IMR-90 (cell line): ENCODE results near the gene ADAMTS19. TPM values are rescaled to one million over a fixed set of nuclear protein-coding genes. Genes with fewer than 3 reads are reported as not detected.

Source experiments
- ATAC-seq: fragments of 200-7000 bp; cut with Tn5 transposase; 2 replicates; pipeline ENCODE4 v1.9.1; 2020; ENCODE audit warnings: low read depth, mild to moderate bottlenecking, moderate library complexity
- BruUV-seq: library from RNA; stranded (reverse); fragments of 400-500 nt; replicated peaks from 2 replicates; lab custom pipeline; 2021; lab: Mats Ljungman, UMichigan
- CTCF ChIA-PET: fragments of 300-600 bp; formaldehyde crosslinking; extraction: SDS; loops from one replicate; lab custom pipeline; 2021; ENCODE audit warnings: antibody characterized with exemption; lab: Yijun Ruan, JAX
- POLR2A ChIA-PET: fragments of 300-600 bp; sonication (Branson Sonifier 250); formaldehyde crosslinking; loops from one replicate; lab custom pipeline; 2022; ENCODE audit warnings: antibody characterized with exemption; ENCODE audit not compliant: unreplicated experiment; lab: Charles Lee
- DNase-seq: peaks from one replicate; pipeline ENCODE4 v3.0.0; 2013
- H2AFZ ChIP-seq: replicated peaks from 2 replicates; pipeline ENCODE3; 2013; ENCODE audit warnings: low read length, mild to moderate bottlenecking; ENCODE audit not compliant: poor library complexity
- H2AK5ac ChIP-seq: 2 replicates; pipeline ENCODE4 v1.6.1; 2013; ENCODE audit warnings: low read depth, low read length, inconsistent platforms
- H2AK9ac ChIP-seq: replicated peaks from 2 replicates; pipeline ENCODE3; 2013; ENCODE audit warnings: mild to moderate bottlenecking, low read depth, low read length, moderate library complexity; ENCODE audit not compliant: poor library complexity
- H2BK120ac ChIP-seq: 2 replicates; pipeline ENCODE4 v1.6.1; 2013; ENCODE audit warnings: low read depth, low read length, inconsistent platforms
- H2BK15ac ChIP-seq: 3 replicates; pipeline ENCODE4 v1.6.1; 2013; ENCODE audit warnings: low read depth, low read length, inconsistent platforms
- H2BK20ac ChIP-seq: 2 replicates; pipeline ENCODE4 v1.6.1; 2013; ENCODE audit warnings: low read depth, mild to moderate bottlenecking, inconsistent platforms, low read length, moderate library complexity
- H2BK5ac ChIP-seq: 2 replicates; pipeline ENCODE4 v1.6.1; 2013; ENCODE audit warnings: mild to moderate bottlenecking, low read depth, low read length, inconsistent platforms; ENCODE audit not compliant: poor library complexity, severe bottlenecking
- H3K14ac ChIP-seq: replicated peaks from 2 replicates; pipeline ENCODE4 v1.6.1; 2013; ENCODE audit warnings: low read depth, low read length, inconsistent platforms
- H3K18ac ChIP-seq: 2 replicates; pipeline ENCODE4 v1.6.1; 2013; ENCODE audit warnings: low read depth, low read length, control low read depth
- H3K23ac ChIP-seq: 2 replicates; pipeline ENCODE4 v1.6.1; 2013; ENCODE audit warnings: low read depth, low read length, inconsistent platforms
- H3K27ac ChIP-seq: 2 replicates; pipeline ENCODE4 v1.5.1; 2013; ENCODE audit warnings: mild to moderate bottlenecking, control low read depth, low read length; ENCODE audit not compliant: insufficient read depth
- H3K27me3 ChIP-seq: 2 replicates; pipeline ENCODE4 v1.6.1; 2013; ENCODE audit warnings: low read length; ENCODE audit not compliant: control insufficient read depth, insufficient read depth
- H3K36me3 ChIP-seq: 2 replicates; pipeline ENCODE4 v1.6.1; 2013; ENCODE audit warnings: low read length, mixed read lengths; ENCODE audit not compliant: control insufficient read depth, insufficient read depth
- H3K4ac ChIP-seq: 2 replicates; pipeline ENCODE4 v1.6.1; 2013; ENCODE audit warnings: low read depth, low read length, inconsistent platforms
- H3K4me1 ChIP-seq: 2 replicates; pipeline ENCODE4 v1.6.1; 2013; ENCODE audit warnings: low read length, mixed read lengths; ENCODE audit not compliant: control insufficient read depth, insufficient read depth
- H3K4me2 ChIP-seq: 2 replicates; pipeline ENCODE4 v1.6.1; 2013; ENCODE audit warnings: low read depth, mild to moderate bottlenecking, control low read depth, low read length, moderate library complexity
- H3K4me3 ChIP-seq: 2 replicates; pipeline ENCODE4 v1.5.1; 2013; ENCODE audit warnings: low read depth, mild to moderate bottlenecking, control low read depth, low read length, moderate library complexity; ENCODE audit not compliant: insufficient read depth
- H3K56ac ChIP-seq: 2 replicates; pipeline ENCODE4 v1.6.1; 2013; ENCODE audit warnings: low read length, inconsistent platforms; ENCODE audit not compliant: insufficient read depth; ENCODE audit errors: extremely low read depth
- H3K79me1 ChIP-seq, 2 experiments: 2 replicates each; pipeline ENCODE4 v1.6.1; 2013; ENCODE audit warnings: low read length in 2 of 2, inconsistent platforms in 1 of 2, low read depth in 1 of 2
- H3K9ac ChIP-seq: 2 replicates; pipeline ENCODE4 v1.6.1; 2013; ENCODE audit warnings: low read depth, low read length, control low read depth
- H3K9me1 ChIP-seq: 2 replicates; pipeline ENCODE4 v1.6.1; 2013; ENCODE audit warnings: low read length, inconsistent platforms; ENCODE audit not compliant: insufficient read depth
- H3K9me3 ChIP-seq: 2 replicates; pipeline ENCODE4 v1.6.1; 2013; ENCODE audit warnings: low read length; ENCODE audit not compliant: control insufficient read depth, insufficient read depth
- H4K20me1 ChIP-seq: 2 replicates; pipeline ENCODE4 v1.6.1; 2013; ENCODE audit warnings: low read length, inconsistent platforms; ENCODE audit not compliant: insufficient read depth
- H4K5ac ChIP-seq: 2 replicates; pipeline ENCODE4 v1.6.1; 2013; ENCODE audit warnings: mild to moderate bottlenecking, low read depth, low read length, control low read depth
- H4K8ac ChIP-seq, 2 experiments: 2 replicates each; pipeline ENCODE4 v1.6.1; 2013; ENCODE audit warnings: low read depth in 2 of 2, low read length in 2 of 2, control low read depth in 1 of 2, inconsistent platforms in 1 of 2
- H4K91ac ChIP-seq: 2 replicates; pipeline ENCODE4 v1.6.1; 2013; ENCODE audit warnings: low read depth, low read length, inconsistent platforms; ENCODE audit not compliant: insufficient read depth
- CHD1 ChIP-seq: IDR thresholded peaks from 2 replicates; pipeline ENCODE4 v1.6.1; 2012; ENCODE audit warnings: low read depth, low read length, improper control_type of control experiment
- MXI1 ChIP-seq: IDR thresholded peaks from 2 replicates; pipeline ENCODE4 v1.6.1; 2012; ENCODE audit warnings: low read depth, mild to moderate bottlenecking, low read length, moderate library complexity, borderline replicate concordance
- RAD21 ChIP-seq: IDR thresholded peaks from 2 replicates; pipeline ENCODE4 v1.6.1; 2012; ENCODE audit warnings: low read length, improper control_type of control experiment
- RFX5 ChIP-seq: IDR thresholded peaks from 2 replicates; pipeline ENCODE4 v1.8.0; 2012; ENCODE audit warnings: low read depth, mild to moderate bottlenecking, low read length, moderate library complexity
- WGBS, 2 experiments: methylation state at CpG; one replicate each; pipeline versions ENCODE4 v1.1.5 to v1.1.7; 2013; ENCODE audit warnings: missing lambda C conversion rate in 2 of 2; ENCODE audit not compliant: insufficient read length in 1 of 2; ENCODE audit errors: extremely low coverage in 2 of 2; 5-methylcytosine and 5-hydroxymethylcytosine counted together
- dilution Hi-C: fragments of 300-500 bp; cut with HindIII; formaldehyde crosslinking; loops from one replicate; pipeline ENCODE4 v1.14.3; 2018; ENCODE audit warnings: low sequenced_read_pairs; ENCODE audit not compliant: unreplicated experiment
- in situ Hi-C: fragments of 300-500 bp; cut with MboI; formaldehyde crosslinking; loops from 3 replicates; pipeline ENCODE4 v1.14.3; 2019; ENCODE audit warnings: low sequenced_read_pairs, inconsistent platforms, mixed read lengths
- intact Hi-C: fragments of 100-400 bp; cut with micrococcal nuclease; formaldehyde crosslinking; loops from 2 replicates; pipeline ENCODE4 v1.10.0; 2022
- polyA plus RNA-seq, 3 experiments: library from polyadenylated mRNA; depleted of rRNA; stranded (reverse); fragments of >200 nt; gene quantifications; 2 replicates each; pipeline ENCODE4 v1.2.3, GENCODE V29; 2012; ENCODE audit warnings: low replicate concordance in 1 of 3
- total RNA-seq: library from RNA; depleted of rRNA; stranded (reverse); fragments of >200 nt; gene quantifications from 2 replicates; pipeline ENCODE4 v1.2.3, GENCODE V29; 2012

The ADAMTS19 gene
- total and polyA plus RNA-seq, 2 of the 4 experiments (the other 2 are of a cell fraction): under 0.01 to 0.17 TPM

GRCh38 chr5:129656952-129657351 lies 196.9 kb downstream of the ADAMTS19 start:
- H3K56ac ChIP-seq: no peak overlapping the region
- intact Hi-C loops (no loop called here), dilution Hi-C loops (no loop called here), in situ Hi-C loops (no loop called here)
- H4K8ac ChIP-seq: no peak overlapping the region
- ATAC-seq (no peak), DNase-seq (no peak)
- H3K27me3 ChIP-seq: no peaks in the 10 kb centered on the region
- H2BK20ac ChIP-seq: no peak overlapping the region
- H2AK5ac ChIP-seq: no peak overlapping the region
- H2AK9ac ChIP-seq: no peak overlapping the region
- H3K36me3 ChIP-seq: no peaks in the 10 kb centered on the region
- H2BK5ac ChIP-seq: no peak overlapping the region
- H2BK120ac ChIP-seq: no peak overlapping the region
- H3K9ac ChIP-seq: no peak overlapping the region
- ChIA-PET CTCF (no interaction called here), POLR2A (no interaction called here)
- H4K91ac ChIP-seq: no peak overlapping the region
- H3K79me1 ChIP-seq: no peaks in the 10 kb centered on the region
- BruUV-seq: no TSS peak
- H4K5ac ChIP-seq: no peak overlapping the region
- no peak overlapping the region for H2BK15ac ChIP-seq
- H3K14ac ChIP-seq: no peak overlapping the region
- H3K23ac ChIP-seq: no peak overlapping the region
- H3K18ac ChIP-seq: no peak overlapping the region
- WGBS, 2 experiments: no CpG with 5 or more reads among the region's 2 CpGs
- H3K4me3 ChIP-seq: no peak overlapping the region
- no peak overlapping the region for H3K4me2 ChIP-seq
- no peak overlapping the region for H3K27ac ChIP-seq
- TF ChIP-seq RFX5 (no peak), CHD1 (no peak), RAD21 (no peak), MXI1 (no peak)
- no peaks in the 10 kb centered on the region for H3K9me1 ChIP-seq
- H2AFZ ChIP-seq: no peak overlapping the region
- no peaks in the 10 kb centered on the region for H3K4me1 ChIP-seq
- no peak overlapping the region for H3K4ac ChIP-seq
- H3K9me3 ChIP-seq: no peaks in the 10 kb centered on the region
- no peaks in the 10 kb centered on the region for H4K20me1 ChIP-seq
